Astrocyte of the cerebellum (primary cell): ENCODE data around the gene OR10G7.
A peak's percentile ranks its signal among the peaks of the same experiment; 100 is the strongest.

Experiments used
- DNase-seq: peaks from one replicate; pipeline ENCODE4 v3.0.0-alpha.2; 2011; ENCODE audit warnings: low read depth
- H3K4me3 ChIP-seq: 2 replicates; pipeline ENCODE4 v1.5.1; 2011; ENCODE audit warnings: mild to moderate bottlenecking, low read depth, low read length, moderate library complexity
- CTCF ChIP-seq: IDR thresholded peaks from 2 replicates; pipeline ENCODE4 v1.5.1; 2012; ENCODE audit warnings: low read length, low read depth, moderate library complexity, mild to moderate bottlenecking; ENCODE audit errors: missing control alignments
- in situ Hi-C: cut with HindIII; loops from 2 replicates; pipeline ENCODE4 v1.10.0; 2017; ENCODE audit warnings: low sequenced_read_pairs

The OR10G7 gene

DNA sequence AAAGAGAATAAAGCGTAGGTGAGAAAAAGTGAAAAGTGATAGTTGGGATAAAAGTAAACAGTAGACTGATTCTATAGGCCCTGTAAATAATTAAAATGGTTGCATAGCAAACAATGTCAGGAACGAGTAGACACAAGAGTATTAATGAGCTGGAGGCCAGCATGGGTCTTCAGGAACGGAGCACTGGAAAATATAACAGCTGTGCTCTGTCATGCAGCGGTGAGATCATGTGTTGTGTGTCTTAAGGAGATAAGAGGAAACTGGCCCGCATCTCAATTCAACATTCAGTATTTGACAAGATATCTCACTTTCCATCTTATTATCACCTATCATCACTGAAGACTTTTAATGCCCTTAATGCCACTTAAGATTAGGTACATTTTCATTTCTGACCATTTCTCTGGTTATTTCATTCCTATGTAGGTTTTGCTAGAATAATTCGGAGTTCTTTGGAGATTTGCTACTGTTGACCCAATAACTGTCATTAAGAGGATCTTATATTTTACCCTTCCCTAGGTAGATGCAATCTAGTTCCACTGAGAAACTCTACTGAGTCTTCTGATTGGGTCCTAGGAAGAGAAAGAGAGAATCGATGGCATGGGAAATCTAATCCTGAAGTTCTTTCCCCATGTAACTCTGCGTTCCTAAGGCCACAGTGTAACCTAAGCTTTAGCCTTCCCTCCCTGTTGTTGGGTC lies 38.7 kb upstream of the OR10G7 start:
- no peak for TF ChIP-seq CTCF
- no peak for DNase-seq
- in situ Hi-C loops = loop anchor here (5.0 kb wide), 1 partner anchor 108 kb away; no protein-coding TSS in a partner anchor
- H3K4me3 ChIP-seq = no peak overlapping the region

DNA sequence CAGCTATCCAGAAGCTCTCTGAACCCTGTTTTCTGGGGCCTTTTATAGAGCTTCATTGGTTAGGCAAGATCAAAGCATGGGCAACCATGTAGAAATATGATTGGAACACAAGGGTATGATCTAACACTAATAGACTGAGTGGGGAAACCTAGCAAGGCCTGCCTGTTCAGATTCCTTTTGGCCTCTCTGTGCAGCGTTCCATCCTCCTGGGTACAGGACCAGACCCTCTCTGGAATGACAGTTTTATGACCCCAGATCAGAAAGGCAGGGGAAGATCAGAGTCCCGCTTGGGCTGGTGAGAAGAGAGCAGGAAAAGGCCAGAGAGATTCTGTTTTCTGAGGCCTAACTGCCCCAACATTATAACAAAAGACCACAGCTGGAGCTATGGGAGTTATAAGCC lies 37.5 kb upstream of the OR10G7 start:
- no peak for TF ChIP-seq CTCF
- DNase-seq = no peak
- H3K4me3 ChIP-seq = no peak overlapping the region
- in situ Hi-C loops = no loop called here

DNA sequence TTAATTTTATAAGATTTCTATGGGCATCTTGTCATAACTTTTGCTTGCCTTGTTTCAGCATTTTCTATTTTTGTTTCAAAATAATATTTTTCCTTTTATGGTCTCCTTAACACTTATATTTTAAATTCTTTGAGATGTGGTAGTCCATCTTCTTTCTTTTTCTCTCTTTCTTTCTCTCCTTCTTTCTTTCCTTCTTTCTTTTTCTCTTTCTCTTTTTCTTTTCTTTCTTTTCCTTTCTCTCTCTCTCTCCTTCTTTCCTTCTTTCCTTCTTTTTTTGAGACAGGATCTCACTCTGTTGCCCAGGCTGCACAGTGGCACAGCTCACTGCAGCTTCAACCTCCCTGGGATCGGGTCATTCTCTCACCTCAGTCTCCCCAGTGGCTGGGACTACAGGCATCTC lies 36.1 kb upstream of the OR10G7 start:
- no peak for DNase-seq
- in situ Hi-C loops = no loop called here
- no peak overlapping the region for H3K4me3 ChIP-seq
- no peak for TF ChIP-seq CTCF

GRCh38 chr11:124075841-124076651 lies 34.9 kb upstream of the OR10G7 start:
- in situ Hi-C loops = no loop called here
- peak overlapping the region; percentile 47 for H3K4me3 ChIP-seq
- no peak for DNase-seq
- TF ChIP-seq CTCF = no peak

DNA sequence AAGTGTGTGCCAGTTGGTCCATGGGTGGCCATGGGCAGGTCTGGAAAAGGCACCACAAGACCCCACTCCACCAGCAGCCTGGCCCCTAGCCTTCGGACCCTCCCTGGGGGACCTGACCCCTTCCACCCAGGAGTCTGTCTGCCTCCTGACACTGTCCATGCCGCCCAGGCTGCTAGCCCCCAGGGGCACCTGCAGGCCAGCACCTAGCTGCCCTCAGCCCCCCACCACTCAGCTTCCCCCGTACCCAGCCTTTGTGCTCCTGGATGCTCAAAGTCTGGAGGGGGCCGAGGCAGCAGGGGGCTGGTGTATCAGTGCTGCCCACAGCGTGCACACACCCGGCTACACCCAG lies 34.3 kb upstream of the OR10G7 start:
- no peak overlapping the region for H3K4me3 ChIP-seq
- in situ Hi-C loops = no loop called here
- no peak for DNase-seq
- TF ChIP-seq CTCF = no peak

DNA sequence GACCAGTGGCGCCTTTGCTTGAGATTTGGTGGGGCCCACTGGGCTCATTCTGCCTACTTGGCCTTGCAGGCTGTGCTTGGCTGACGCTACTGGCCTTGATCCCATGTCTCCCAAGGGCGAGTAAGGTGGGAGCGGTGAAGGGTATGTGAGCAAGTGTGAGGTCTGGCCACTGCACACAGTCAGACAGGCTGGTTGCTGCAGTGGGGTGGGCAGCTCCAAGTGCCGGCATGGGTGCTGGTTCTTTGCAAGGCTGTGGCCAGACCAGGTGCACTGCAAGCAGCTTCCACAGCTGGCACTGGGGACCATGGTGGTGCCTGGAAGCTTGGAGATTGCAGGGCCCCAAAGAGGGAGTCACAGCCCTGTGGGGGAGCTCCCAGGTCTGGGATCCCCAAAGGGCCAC lies 33.4 kb upstream of the OR10G7 start:
- no peak overlapping the region for H3K4me3 ChIP-seq
- DNase-seq = no peak
- TF ChIP-seq CTCF = no peak
- in situ Hi-C loops = no loop called here
